ENCODE data around the gene SH2D1B. TPM values are rescaled to one million over a fixed set of nuclear protein-coding genes. Genes with fewer than 3 reads are reported as not detected.

SH2D1B gene
- total and polyA plus RNA-seq, 8 donors, result 0.25 to 1.2 (median 0.72) TPM

- Histone ChIP-seq H3K27ac (no peak overlapping the region), H3K9me3 (no peaks in the 10 kb centered on the region), H3K4me1 (no peaks in the 10 kb centered on the region), H3K36me3 (peaks cover 0 to 12% of the 10 kb centered on the region in 2 donors), H3K27me3 (no peaks in the 10 kb centered on the region), H3K4me3 (no peak overlapping the region)
- TF ChIP-seq CTCF (IDR thresholded peaks at IDR 0.05), result no peak
- DNase-seq, result no peak
- intact Hi-C loops (cut with DNase I), result no loop called here
- no peak for ATAC-seq
Measured at GRCh38 chr1:162383091-162383490, 28.8 kb downstream of the SH2D1B start.

- TF ChIP-seq CTCF (IDR thresholded peaks at IDR 0.05), result no peak
- no peak for DNase-seq
- Histone ChIP-seq H3K4me3 (no peak overlapping the region), H3K36me3 (peaks cover 0 to 12% of the 10 kb centered on the region in 2 donors), H3K27me3 (no peaks in the 10 kb centered on the region), H3K27ac (peak overlapping the region; percentile 53 to 78), H3K4me1 (no peaks in the 10 kb centered on the region), H3K9me3 (no peaks in the 10 kb centered on the region)
- intact Hi-C loops (cut with DNase I), result no loop called here
- ATAC-seq, result peak; percentile 23
Measured at GRCh38 chr1:162381941-162382750, 29.8 kb downstream of the SH2D1B start.

- peaks cover 0 to 12% of the 10 kb centered on the region in 2 donors for H3K36me3 ChIP-seq
- no peak for TF ChIP-seq CTCF (IDR thresholded peaks at IDR 0.05)
- H3K27ac ChIP-seq, result peak within 1 kb of the TSS; percentile 53 to 78
- no peaks in the 10 kb centered on the region for H3K4me1 ChIP-seq
- DNase-seq, result no peak
- no peaks in the 10 kb centered on the region for H3K9me3 ChIP-seq
- H3K4me3 ChIP-seq, result no peak within 1 kb of the TSS
- H3K27me3 ChIP-seq, result no peaks in the 10 kb centered on the region
- intact Hi-C loops (cut with DNase I), result no loop called here
- ATAC-seq, result peak; percentile 91
Measured at GRCh38 chr1:162381383-162381782, 30.6 kb downstream of the SH2D1B start, which contains the start of gene C1orf226. C1orf226 (plus strand) TSS chr1:162381728; CDS start chr1:162381902, 174 bp downstream.

GRCh38 chr1:162380061-162380846 lies 31.7 kb downstream of the SH2D1B start:
- TF ChIP-seq CTCF (IDR thresholded peaks at IDR 0.05), result no peak
- no peak for DNase-seq
- Histone ChIP-seq H3K27ac (no peak overlapping the region), H3K4me1 (no peaks in the 10 kb centered on the region), H3K27me3 (no peaks in the 10 kb centered on the region), H3K36me3 (peaks cover 0 to 12% of the 10 kb centered on the region in 2 donors), H3K4me3 (no peak overlapping the region), H3K9me3 (no peaks in the 10 kb centered on the region)
- intact Hi-C loops (cut with DNase I), result no loop called here
- no peak for ATAC-seq

- Histone ChIP-seq H3K9me3 (no peaks in the 10 kb centered on the region), H3K4me3 (no peak within 1 kb of the TSS), H3K36me3 (no peaks in the 10 kb centered on the region), H3K27me3 (no peaks in the 10 kb centered on the region), H3K27ac (no peak within 1 kb of the TSS), H3K4me1 (no peaks in the 10 kb centered on the region)
- ATAC-seq, result no peak
- intact Hi-C loops (cut with DNase I), result no loop called here
- TF ChIP-seq CTCF (IDR thresholded peaks at IDR 0.05), result no peak
- DNase-seq, result no peak
Measured at GRCh38 chr1:162376691-162377090, 35.2 kb downstream of the SH2D1B start, which contains the start of gene SPATA46. SPATA46 (minus strand) TSS chr1:162376854; CDS start chr1:162376790, 64 bp downstream.
